Retina (tissue), 1 donor: ENCODE measurements around the gene KCND2.

Source experiments
- DNase-seq: peaks from one replicate; pipeline ENCODE4 v3.0.0-alpha.2; 2016

KCND2 gene

GRCh38 chr7:120311028-120311788, 38.2 kb downstream of the KCND2 start:
- DNase-seq = no peak

GRCh38 chr7:120320218-120320961, 47.4 kb downstream of the KCND2 start:
- DNase-seq = no peak

GRCh38 chr7:120327054-120327453, 54.1 kb downstream of the KCND2 start:
- no peak for DNase-seq

- DNase-seq = no peak
Observed at GRCh38 chr7:120332433-120332832, 59.5 kb downstream of the KCND2 start.

GRCh38 chr7:120334475-120334874, 61.5 kb downstream of the KCND2 start:
- DNase-seq = no peak

- DNase-seq = no peak
Observed at GRCh38 chr7:120337308-120337907, 64.4 kb downstream of the KCND2 start.

GRCh38 chr7:120344276-120344675, 71.3 kb downstream of the KCND2 start:
- no peak for DNase-seq

GRCh38 chr7:120353171-120353570, 80.2 kb downstream of the KCND2 start:
- DNase-seq = no peak

- DNase-seq = no peak
Observed at GRCh38 chr7:120360918-120361317, 87.9 kb downstream of the KCND2 start.

GRCh38 chr7:120363414-120363813, 90.4 kb downstream of the KCND2 start:
- DNase-seq = no peak

- no peak for DNase-seq
Observed at GRCh38 chr7:120370954-120371353, 98.0 kb downstream of the KCND2 start.

- DNase-seq = no peak
Observed at GRCh38 chr7:120373174-120373573, 100.2 kb downstream of the KCND2 start.

- DNase-seq = no peak
Observed at GRCh38 chr7:120394595-120394994, 121.6 kb downstream of the KCND2 start.

GRCh38 chr7:120395526-120396019, 122.6 kb downstream of the KCND2 start:
- no peak for DNase-seq

GRCh38 chr7:120398284-120399000, 125.5 kb downstream of the KCND2 start:
- no peak for DNase-seq

- no peak for DNase-seq
Observed at GRCh38 chr7:120400806-120401455, 128.0 kb downstream of the KCND2 start.

GRCh38 chr7:120402079-120402767, 129.2 kb downstream of the KCND2 start:
- no peak for DNase-seq

GRCh38 chr7:120402801-120403200, 129.8 kb downstream of the KCND2 start:
- no peak for DNase-seq

- no peak for DNase-seq
Observed at GRCh38 chr7:120404042-120404441, 131.1 kb downstream of the KCND2 start.

GRCh38 chr7:120405652-120406051, 132.7 kb downstream of the KCND2 start:
- DNase-seq = no peak

- DNase-seq = no peak
Observed at GRCh38 chr7:120407010-120407409, 134.0 kb downstream of the KCND2 start.
